SU-DHL-6 (cell line): Measurements from ENCODE around the gene MGAT4C.

ENCODE experiments used
- EZH2phosphoT487 ChIP-seq: fragments of 200-600 bp; sonication (generic), shearing (Covaris generic); conservative IDR thresholded peaks from 2 replicates; pipeline ENCODE4 v1.6.1; 2018; ENCODE audit warnings: mild to moderate bottlenecking, antibody characterized with exemption, low read length, moderate library complexity, mixed read lengths
- TF ChIP-seq, protein P1 (sequence below): fragments of 200-600 bp; sonication (generic); IDR thresholded peaks from one replicate; pipeline ENCODE4 v1.5.1; 2017; ENCODE audit warnings: antibody characterized with exemption, mild to moderate bottlenecking, low read length, moderate library complexity; ENCODE audit not compliant: insufficient read depth, poor library complexity, severe bottlenecking

DNA sequence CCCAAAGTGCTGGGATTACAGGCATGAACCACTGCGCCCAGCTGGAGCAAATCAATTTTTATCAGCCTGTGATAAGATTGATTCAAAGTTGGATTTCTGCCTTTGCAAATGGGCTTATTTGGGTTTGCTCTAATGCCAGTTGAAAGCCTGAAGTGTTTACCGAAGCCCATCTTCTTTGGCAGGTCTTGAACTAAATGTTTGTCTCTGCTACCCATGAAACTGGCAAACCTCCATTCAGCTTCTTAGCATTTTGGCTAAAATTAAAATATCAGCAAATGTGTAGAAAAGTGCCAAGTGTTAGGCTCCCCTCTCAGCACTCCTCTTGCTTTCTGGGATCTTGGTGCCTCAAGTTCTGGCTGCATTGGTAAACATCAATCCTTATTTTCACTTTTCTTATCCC lies 61.5 kb downstream of the MGAT4C start:
- TF ChIP-seq, protein P1, sequence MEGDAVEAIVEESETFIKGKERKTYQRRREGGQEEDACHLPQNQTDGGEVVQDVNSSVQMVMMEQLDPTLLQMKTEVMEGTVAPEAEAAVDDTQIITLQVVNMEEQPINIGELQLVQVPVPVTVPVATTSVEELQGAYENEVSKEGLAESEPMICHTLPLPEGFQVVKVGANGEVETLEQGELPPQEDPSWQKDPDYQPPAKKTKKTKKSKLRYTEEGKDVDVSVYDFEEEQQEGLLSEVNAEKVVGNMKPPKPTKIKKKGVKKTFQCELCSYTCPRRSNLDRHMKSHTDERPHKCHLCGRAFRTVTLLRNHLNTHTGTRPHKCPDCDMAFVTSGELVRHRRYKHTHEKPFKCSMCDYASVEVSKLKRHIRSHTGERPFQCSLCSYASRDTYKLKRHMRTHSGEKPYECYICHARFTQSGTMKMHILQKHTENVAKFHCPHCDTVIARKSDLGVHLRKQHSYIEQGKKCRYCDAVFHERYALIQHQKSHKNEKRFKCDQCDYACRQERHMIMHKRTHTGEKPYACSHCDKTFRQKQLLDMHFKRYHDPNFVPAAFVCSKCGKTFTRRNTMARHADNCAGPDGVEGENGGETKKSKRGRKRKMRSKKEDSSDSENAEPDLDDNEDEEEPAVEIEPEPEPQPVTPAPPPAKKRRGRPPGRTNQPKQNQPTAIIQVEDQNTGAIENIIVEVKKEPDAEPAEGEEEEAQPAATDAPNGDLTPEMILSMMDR, result no peak
- TF ChIP-seq EZH2phosphoT487, result no peak
